Panc1 (cell line): ENCODE results near the gene DCAF4. TPM values are rescaled to one million over a fixed set of nuclear protein-coding genes. Genes with fewer than 3 reads are reported as not detected.

Source experiments
- ATAC-seq: fragments of 200-7000 bp; cut with Tn5 transposase; 2 replicates; pipeline ENCODE4 v1.9.1; 2020; ENCODE audit warnings: mild to moderate bottlenecking, moderate library complexity
- BruUV-seq: library from RNA; stranded (reverse); fragments of 400-500 nt; replicated peaks from 2 replicates; lab custom pipeline; 2021; lab: Mats Ljungman, UMichigan
- CTCF ChIA-PET: fragments of 300-600 bp; sonication (Branson Sonifier 250); formaldehyde crosslinking; loops from one replicate; lab custom pipeline; 2022; ENCODE audit warnings: antibody characterized with exemption; lab: Charles Lee
- POLR2A ChIA-PET: fragments of 300-600 bp; sonication (Branson Sonifier 250); formaldehyde crosslinking; loops from one replicate; lab custom pipeline; 2022; ENCODE audit warnings: antibody characterized with exemption; lab: Charles Lee
- DNase-seq: peaks from one replicate; pipeline ENCODE4 v3.0.0-alpha.2; 2010; ENCODE audit warnings: low read depth, low spot score
- H3K27ac ChIP-seq: 2 replicates; pipeline ENCODE4 v1.5.1; 2011; ENCODE audit warnings: mild to moderate bottlenecking, low read length, inconsistent platforms
- H3K27me3 ChIP-seq: fragments of 200-500 bp; sonication (Bioruptor generic); 2 replicates; pipeline ENCODE4 v1.6.0; 2014; ENCODE audit warnings: low read length, inconsistent platforms; ENCODE audit not compliant: control insufficient read depth, insufficient read depth
- H3K36me3 ChIP-seq: fragments of 200-500 bp; sonication (Bioruptor generic); 2 replicates; pipeline ENCODE4 v1.5.1; 2014; ENCODE audit warnings: inconsistent platforms, mild to moderate bottlenecking, low read length, moderate library complexity; ENCODE audit not compliant: control insufficient read depth, insufficient read depth
- H3K4me1 ChIP-seq: 2 replicates; pipeline ENCODE4 v1.5.1; 2011; ENCODE audit warnings: inconsistent platforms, mild to moderate bottlenecking, low read length, moderate library complexity; ENCODE audit not compliant: control insufficient read depth, insufficient read depth
- H3K4me3 ChIP-seq, 2 experiments: 2 replicates each; pipeline ENCODE4 v1.5.1; 2011 to 2012; ENCODE audit warnings: low read depth in 2 of 2, low read length in 2 of 2, mild to moderate bottlenecking in 2 of 2, inconsistent platforms in 1 of 2, moderate library complexity in 1 of 2
- H3K9me3 ChIP-seq: fragments of 200-500 bp; sonication (Bioruptor generic); 2 replicates; pipeline ENCODE4 v1.5.1; 2014; ENCODE audit warnings: low read depth, mild to moderate bottlenecking, inconsistent platforms, low read length, moderate library complexity; ENCODE audit not compliant: control insufficient read depth, insufficient read depth
- CTCF ChIP-seq: fragments of 450-650 bp; IDR thresholded peaks from 2 replicates; pipeline ENCODE4 v1.5.1; 2017; ENCODE audit warnings: mild to moderate bottlenecking
- POLR2AphosphoS5 ChIP-seq: IDR thresholded peaks from 2 replicates; pipeline ENCODE4 v1.6.1; 2012; ENCODE audit warnings: mild to moderate bottlenecking, low read depth, low read length, moderate library complexity
- SIN3A ChIP-seq: IDR thresholded peaks from 2 replicates; pipeline ENCODE4 v1.6.1; 2012; ENCODE audit warnings: low read depth, mild to moderate bottlenecking, low read length, moderate library complexity, borderline replicate concordance; ENCODE audit not compliant: insufficient read depth
- TCF7L2 ChIP-seq: IDR thresholded peaks from 2 replicates; pipeline ENCODE4 v1.6.1; 2011; ENCODE audit warnings: mild to moderate bottlenecking, low read depth, low read length, inconsistent platforms
- in situ Hi-C: cut with HindIII; loops from 2 replicates; pipeline ENCODE4 v1.10.0; 2016; ENCODE audit warnings: low sequenced_read_pairs, low pct_unique_long_range_greater_than_20kb
- intact Hi-C: fragments of 100-400 bp; cut with micrococcal nuclease; formaldehyde crosslinking; loops from one replicate; pipeline ENCODE4 v1.10.0; 2022; ENCODE audit not compliant: unreplicated experiment
- total RNA-seq: library from RNA; stranded (reverse); gene quantifications from one replicate; pipeline ENCODE4 v1.2.1, GENCODE V29; 2021; ENCODE audit not compliant: unreplicated experiment
- TF ChIP-seq, protein P1 (sequence below), 2 experiments: IDR thresholded peaks; 2 replicates each; pipeline ENCODE4 v1.6.1; 2011 to 2012; ENCODE audit warnings: low read depth in 2 of 2, control low read depth in 1 of 2, low read length in 1 of 2, mild to moderate bottlenecking in 1 of 2, moderate library complexity in 1 of 2; ENCODE audit not compliant: insufficient read depth in 1 of 2

DCAF4 gene
- total RNA-seq, 1 experiment from 2014 or later: 18.2 TPM

DNA sequence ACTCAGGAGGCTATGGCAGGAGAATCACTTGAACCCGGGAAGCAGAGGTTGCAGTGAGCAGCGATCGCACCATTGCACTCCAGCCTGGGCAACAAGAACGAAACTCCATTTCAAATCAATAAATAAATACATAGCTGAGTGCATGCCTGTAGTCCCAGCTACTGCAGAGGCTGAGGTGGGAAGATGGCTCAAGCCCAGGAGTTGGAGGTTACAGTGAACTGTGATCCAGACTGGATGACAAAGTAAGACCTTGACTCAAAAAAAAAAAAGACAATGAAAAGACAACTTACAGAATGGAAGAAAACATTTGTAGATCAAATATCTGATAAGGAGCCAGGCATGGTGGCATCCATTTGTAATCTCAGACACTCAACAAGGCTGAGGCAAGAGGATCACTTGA, 73.1 kb downstream of the DCAF4 start:
- intact Hi-C loops: no loop called here
- no peak for TF ChIP-seq SIN3A
- TF ChIP-seq, protein P1, sequence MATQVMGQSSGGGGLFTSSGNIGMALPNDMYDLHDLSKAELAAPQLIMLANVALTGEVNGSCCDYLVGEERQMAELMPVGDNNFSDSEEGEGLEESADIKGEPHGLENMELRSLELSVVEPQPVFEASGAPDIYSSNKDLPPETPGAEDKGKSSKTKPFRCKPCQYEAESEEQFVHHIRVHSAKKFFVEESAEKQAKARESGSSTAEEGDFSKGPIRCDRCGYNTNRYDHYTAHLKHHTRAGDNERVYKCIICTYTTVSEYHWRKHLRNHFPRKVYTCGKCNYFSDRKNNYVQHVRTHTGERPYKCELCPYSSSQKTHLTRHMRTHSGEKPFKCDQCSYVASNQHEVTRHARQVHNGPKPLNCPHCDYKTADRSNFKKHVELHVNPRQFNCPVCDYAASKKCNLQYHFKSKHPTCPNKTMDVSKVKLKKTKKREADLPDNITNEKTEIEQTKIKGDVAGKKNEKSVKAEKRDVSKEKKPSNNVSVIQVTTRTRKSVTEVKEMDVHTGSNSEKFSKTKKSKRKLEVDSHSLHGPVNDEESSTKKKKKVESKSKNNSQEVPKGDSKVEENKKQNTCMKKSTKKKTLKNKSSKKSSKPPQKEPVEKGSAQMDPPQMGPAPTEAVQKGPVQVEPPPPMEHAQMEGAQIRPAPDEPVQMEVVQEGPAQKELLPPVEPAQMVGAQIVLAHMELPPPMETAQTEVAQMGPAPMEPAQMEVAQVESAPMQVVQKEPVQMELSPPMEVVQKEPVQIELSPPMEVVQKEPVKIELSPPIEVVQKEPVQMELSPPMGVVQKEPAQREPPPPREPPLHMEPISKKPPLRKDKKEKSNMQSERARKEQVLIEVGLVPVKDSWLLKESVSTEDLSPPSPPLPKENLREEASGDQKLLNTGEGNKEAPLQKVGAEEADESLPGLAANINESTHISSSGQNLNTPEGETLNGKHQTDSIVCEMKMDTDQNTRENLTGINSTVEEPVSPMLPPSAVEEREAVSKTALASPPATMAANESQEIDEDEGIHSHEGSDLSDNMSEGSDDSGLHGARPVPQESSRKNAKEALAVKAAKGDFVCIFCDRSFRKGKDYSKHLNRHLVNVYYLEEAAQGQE (IDR thresholded peaks at IDR 0.05; ENCODE audit: insufficient read depth in 1 of 2, low read depth in 2 of 2, low read length in 1 of 2): no peak
- TF ChIP-seq TCF7L2: no peak
- no peak for TF ChIP-seq POLR2AphosphoS5
- no peak for TF ChIP-seq CTCF
- ATAC-seq: no peak
- no peak for DNase-seq
- Histone ChIP-seq H3K27me3 (no peaks in the 10 kb centered on the region), H3K36me3 (peaks cover 7% of the 10 kb centered on the region), H3K9me3 (no peaks in the 10 kb centered on the region), H3K27ac (no peak overlapping the region), H3K4me3 (no peak overlapping the region), H3K4me1 (no peaks in the 10 kb centered on the region)
- BruUV-seq: no TSS peak
- ChIA-PET CTCF (no interaction called here), POLR2A (no interaction called here)
- in situ Hi-C loops: no loop called here

DNA sequence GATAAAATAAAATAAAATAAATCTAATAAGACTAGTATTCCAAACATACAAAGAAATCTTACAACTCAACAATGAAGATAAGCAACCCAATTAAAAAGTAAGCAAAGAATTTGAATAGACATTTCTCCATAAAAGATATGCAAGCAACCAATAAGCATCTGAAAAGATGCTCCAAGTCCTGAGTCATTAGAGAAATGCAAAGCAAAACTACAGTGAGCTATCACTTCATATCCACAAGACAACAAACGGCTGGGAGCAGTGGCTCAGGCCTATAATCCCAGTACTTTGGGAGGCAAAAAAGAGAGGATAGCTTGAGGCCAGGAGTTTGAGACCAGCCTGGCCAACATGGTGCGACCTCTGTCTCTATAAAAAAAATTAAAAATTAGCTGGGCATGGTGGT, 73.8 kb downstream of the DCAF4 start:
- intact Hi-C loops (no loop called here), in situ Hi-C loops (no loop called here)
- ChIA-PET CTCF (no interaction called here), POLR2A (interaction anchor here (0.6 kb wide), 1 partner anchor 435 kb away, joined by 6 read pairs; no protein-coding TSS in a partner anchor)
- no peaks in the 10 kb centered on the region for H3K27me3 ChIP-seq
- no peak overlapping the region for H3K4me3 ChIP-seq
- no peak overlapping the region for H3K27ac ChIP-seq
- peaks cover 7% of the 10 kb centered on the region for H3K36me3 ChIP-seq
- H3K9me3 ChIP-seq: no peaks in the 10 kb centered on the region
- H3K4me1 ChIP-seq: no peaks in the 10 kb centered on the region
- ATAC-seq (no peak), DNase-seq (no peak)
- BruUV-seq: no TSS peak
- TF ChIP-seq, protein P1 (IDR thresholded peaks at IDR 0.05; ENCODE audit: insufficient read depth in 1 of 2, low read depth in 2 of 2, low read length in 1 of 2): no peak
- no peak for TF ChIP-seq CTCF
- no peak for TF ChIP-seq TCF7L2
- no peak for TF ChIP-seq SIN3A
- TF ChIP-seq POLR2AphosphoS5: no peak
